WTC11 (cell line): ENCODE results near the gene LMOD1. TPM values are rescaled to one million over a fixed set of nuclear protein-coding genes. Genes with fewer than 3 reads are reported as not detected.

Source experiments
- ATAC-seq: fragments of 200-7000 bp; cut with Tn5 transposase; 2 replicates; pipeline ENCODE4 v1.10.0; 2021; ENCODE audit warnings: mild to moderate bottlenecking, moderate library complexity
- CTCF ChIA-PET: fragments of 300-600 bp; sonication (Branson Sonifier 250); formaldehyde crosslinking; loops from one replicate; lab custom pipeline; 2021; ENCODE audit warnings: antibody characterized with exemption; lab: Charles Lee
- POLR2A ChIA-PET: fragments of 350-600 bp; sonication (Branson Sonifier 250); formaldehyde crosslinking; loops from one replicate; lab custom pipeline; 2021; ENCODE audit warnings: antibody characterized with exemption; lab: Charles Lee
- DNase-seq: peaks from one replicate; pipeline ENCODE4 v3.0.0; 2021; ENCODE audit warnings: low spot score
- H3K27ac Mint-ChIP-seq: 2 replicates; pipeline ENCODE4 v1.8.0; 2021; ENCODE audit warnings: mixed read lengths
- H3K27me3 Mint-ChIP-seq: 2 replicates; pipeline ENCODE4 v1.8.0; 2021; ENCODE audit warnings: low read depth, mild to moderate bottlenecking, moderate library complexity, mixed read lengths
- H3K36me3 Mint-ChIP-seq: 2 replicates; pipeline ENCODE4 v1.8.0; 2021; ENCODE audit warnings: mixed read lengths
- H3K4me1 Mint-ChIP-seq: 2 replicates; pipeline ENCODE4 v1.8.0; 2022; ENCODE audit warnings: mixed read lengths
- H3K4me3 Mint-ChIP-seq: 2 replicates; pipeline ENCODE4 v1.8.0; 2021; ENCODE audit warnings: mild to moderate bottlenecking, moderate library complexity, mixed read lengths
- H3K9me3 Mint-ChIP-seq: 2 replicates; pipeline ENCODE4 v1.8.0; 2021; ENCODE audit warnings: mixed read lengths
- ATF2 ChIP-seq: sonication (generic); formaldehyde crosslinking; IDR thresholded peaks from 2 replicates; pipeline ENCODE4 v1.8.1; 2022; ENCODE audit warnings: low read depth, missing genetic modification reagents, borderline replicate concordance
- ESRRA ChIP-seq: sonication (generic); formaldehyde crosslinking; IDR thresholded peaks from 2 replicates; pipeline ENCODE4 v1.8.1; 2022; ENCODE audit warnings: mild to moderate bottlenecking, missing genetic modification reagents, borderline replicate concordance
- ETV6 ChIP-seq: sonication (generic); formaldehyde crosslinking; IDR thresholded peaks from 2 replicates; pipeline ENCODE4 v1.8.1; 2022; ENCODE audit warnings: mild to moderate bottlenecking, missing genetic modification reagents
- FOXJ3 ChIP-seq: sonication (generic); formaldehyde crosslinking; IDR thresholded peaks from 2 replicates; pipeline ENCODE4 v1.9.0; 2021; ENCODE audit warnings: missing genetic modification reagents, mild to moderate bottlenecking, borderline replicate concordance
- FOXK1 ChIP-seq: sonication (generic); formaldehyde crosslinking; IDR thresholded peaks from 2 replicates; pipeline ENCODE4 v1.8.0; 2022; ENCODE audit warnings: mild to moderate bottlenecking, moderate library complexity, missing genetic modification reagents
- JUN ChIP-seq: sonication (generic); formaldehyde crosslinking; IDR thresholded peaks from 2 replicates; pipeline ENCODE4 v1.8.0; 2023; ENCODE audit warnings: mild to moderate bottlenecking, missing genetic modification reagents
- NFATC4 ChIP-seq: fragments of 250-450 bp; sonication (Bioruptor Pico); IDR thresholded peaks from 2 replicates; pipeline ENCODE4 v1.9.0; 2021; ENCODE audit warnings: mild to moderate bottlenecking
- NFE2L1 ChIP-seq: sonication (generic); formaldehyde crosslinking; IDR thresholded peaks from 2 replicates; pipeline ENCODE4 v1.8.1; 2023; ENCODE audit warnings: missing genetic modification reagents
- PRDM15 ChIP-seq: sonication (generic); formaldehyde crosslinking; IDR thresholded peaks from 2 replicates; pipeline ENCODE4 v1.8.0; 2022; ENCODE audit warnings: missing genetic modification reagents
- PRRX2 ChIP-seq: fragments of 250-450 bp; sonication (Bioruptor Pico); IDR thresholded peaks from 2 replicates; pipeline ENCODE4 v1.8.0; 2021; ENCODE audit warnings: mild to moderate bottlenecking
- RELA ChIP-seq: sonication (generic); formaldehyde crosslinking; IDR thresholded peaks from 2 replicates; pipeline ENCODE4 v1.8.1; 2022; ENCODE audit warnings: missing genetic modification reagents, mild to moderate bottlenecking, borderline replicate concordance
- RORB ChIP-seq: fragments of 250-450 bp; sonication (Bioruptor Pico); IDR thresholded peaks from 2 replicates; pipeline ENCODE4 v1.9.0; 2021; ENCODE audit warnings: mild to moderate bottlenecking
- SMAD3 ChIP-seq: sonication (generic); formaldehyde crosslinking; IDR thresholded peaks from 2 replicates; pipeline ENCODE4 v1.8.0; 2022; ENCODE audit warnings: missing genetic modification reagents, mild to moderate bottlenecking, borderline replicate concordance
- SMAD4 ChIP-seq: sonication (generic); formaldehyde crosslinking; IDR thresholded peaks from 2 replicates; pipeline ENCODE4 v1.8.0; 2022; ENCODE audit warnings: mild to moderate bottlenecking, missing genetic modification reagents
- SOX15 ChIP-seq: fragments of 250-450 bp; sonication (Bioruptor Pico); IDR thresholded peaks from 2 replicates; pipeline ENCODE4 v1.9.0; 2021; ENCODE audit warnings: mild to moderate bottlenecking
- TEAD1 ChIP-seq: sonication (generic); formaldehyde crosslinking; IDR thresholded peaks from 2 replicates; pipeline ENCODE4 v1.8.0; 2022; ENCODE audit warnings: mild to moderate bottlenecking, missing genetic modification reagents
- ZNF219 ChIP-seq: sonication (generic); formaldehyde crosslinking; IDR thresholded peaks from 2 replicates; pipeline ENCODE4 v1.8.0; 2023; ENCODE audit warnings: missing genetic modification reagents, mild to moderate bottlenecking, borderline replicate concordance
- ZNF281 ChIP-seq: sonication (generic); formaldehyde crosslinking; IDR thresholded peaks from 2 replicates; pipeline ENCODE4 v1.8.0; 2023; ENCODE audit warnings: mild to moderate bottlenecking, missing genetic modification reagents
- total RNA-seq: library from RNA; stranded (reverse); gene quantifications from 3 replicates; pipeline ENCODE4 v1.2.3, GENCODE V29; 2021
- TF ChIP-seq, protein P1 (sequence below): sonication (generic); formaldehyde crosslinking; IDR thresholded peaks from 2 replicates; pipeline ENCODE4 v1.8.0; 2022; ENCODE audit warnings: mild to moderate bottlenecking, missing genetic modification reagents
- TF ChIP-seq, protein P2 (sequence below): sonication (generic); formaldehyde crosslinking; IDR thresholded peaks from 2 replicates; pipeline ENCODE4 v1.8.1; 2023; ENCODE audit warnings: mild to moderate bottlenecking, missing genetic modification reagents, borderline replicate concordance

Gene LMOD1
- total RNA-seq, 1 experiment from 2014 or later: 1.5 TPM

- DNase-seq (no peak), ATAC-seq (0 out of 2 replicates have a peak, but pooled peaks have one; percentile 6)
- Mint-ChIP-seq H3K9me3 (no peaks in the 10 kb centered on the region), H3K36me3 (no peaks in the 10 kb centered on the region), H3K4me1 (peaks cover 32% of the 10 kb centered on the region), H3K27me3 (peaks cover 34% of the 10 kb centered on the region)
- POLR2A ChIA-PET: no interaction called here
- TF ChIP-seq, protein P1, sequence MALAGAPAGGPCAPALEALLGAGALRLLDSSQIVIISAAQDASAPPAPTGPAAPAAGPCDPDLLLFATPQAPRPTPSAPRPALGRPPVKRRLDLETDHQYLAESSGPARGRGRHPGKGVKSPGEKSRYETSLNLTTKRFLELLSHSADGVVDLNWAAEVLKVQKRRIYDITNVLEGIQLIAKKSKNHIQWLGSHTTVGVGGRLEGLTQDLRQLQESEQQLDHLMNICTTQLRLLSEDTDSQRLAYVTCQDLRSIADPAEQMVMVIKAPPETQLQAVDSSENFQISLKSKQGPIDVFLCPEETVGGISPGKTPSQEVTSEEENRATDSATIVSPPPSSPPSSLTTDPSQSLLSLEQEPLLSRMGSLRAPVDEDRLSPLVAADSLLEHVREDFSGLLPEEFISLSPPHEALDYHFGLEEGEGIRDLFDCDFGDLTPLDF (CRISPR knock-in tag): no peak
- no peak for TF ChIP-seq SMAD3
- no peak for TF ChIP-seq ZNF219 (CRISPR knock-in tag)
- no peak for TF ChIP-seq ESRRA (CRISPR knock-in tag)
- TF ChIP-seq SOX15: no peak
- TF ChIP-seq NFATC4 (CRISPR knock-in tag): no peak
- TF ChIP-seq TEAD1 (CRISPR knock-in tag): no peak
- no peak for TF ChIP-seq ZNF281 (CRISPR knock-in tag)
- TF ChIP-seq FOXJ3: no peak
- TF ChIP-seq RORB: no peak
- TF ChIP-seq PRRX2 (CRISPR knock-in tag): no peak
- no peak for TF ChIP-seq NFE2L1 (CRISPR knock-in tag)
- no peak for TF ChIP-seq ATF2 (CRISPR knock-in tag)
- TF ChIP-seq, protein P2, sequence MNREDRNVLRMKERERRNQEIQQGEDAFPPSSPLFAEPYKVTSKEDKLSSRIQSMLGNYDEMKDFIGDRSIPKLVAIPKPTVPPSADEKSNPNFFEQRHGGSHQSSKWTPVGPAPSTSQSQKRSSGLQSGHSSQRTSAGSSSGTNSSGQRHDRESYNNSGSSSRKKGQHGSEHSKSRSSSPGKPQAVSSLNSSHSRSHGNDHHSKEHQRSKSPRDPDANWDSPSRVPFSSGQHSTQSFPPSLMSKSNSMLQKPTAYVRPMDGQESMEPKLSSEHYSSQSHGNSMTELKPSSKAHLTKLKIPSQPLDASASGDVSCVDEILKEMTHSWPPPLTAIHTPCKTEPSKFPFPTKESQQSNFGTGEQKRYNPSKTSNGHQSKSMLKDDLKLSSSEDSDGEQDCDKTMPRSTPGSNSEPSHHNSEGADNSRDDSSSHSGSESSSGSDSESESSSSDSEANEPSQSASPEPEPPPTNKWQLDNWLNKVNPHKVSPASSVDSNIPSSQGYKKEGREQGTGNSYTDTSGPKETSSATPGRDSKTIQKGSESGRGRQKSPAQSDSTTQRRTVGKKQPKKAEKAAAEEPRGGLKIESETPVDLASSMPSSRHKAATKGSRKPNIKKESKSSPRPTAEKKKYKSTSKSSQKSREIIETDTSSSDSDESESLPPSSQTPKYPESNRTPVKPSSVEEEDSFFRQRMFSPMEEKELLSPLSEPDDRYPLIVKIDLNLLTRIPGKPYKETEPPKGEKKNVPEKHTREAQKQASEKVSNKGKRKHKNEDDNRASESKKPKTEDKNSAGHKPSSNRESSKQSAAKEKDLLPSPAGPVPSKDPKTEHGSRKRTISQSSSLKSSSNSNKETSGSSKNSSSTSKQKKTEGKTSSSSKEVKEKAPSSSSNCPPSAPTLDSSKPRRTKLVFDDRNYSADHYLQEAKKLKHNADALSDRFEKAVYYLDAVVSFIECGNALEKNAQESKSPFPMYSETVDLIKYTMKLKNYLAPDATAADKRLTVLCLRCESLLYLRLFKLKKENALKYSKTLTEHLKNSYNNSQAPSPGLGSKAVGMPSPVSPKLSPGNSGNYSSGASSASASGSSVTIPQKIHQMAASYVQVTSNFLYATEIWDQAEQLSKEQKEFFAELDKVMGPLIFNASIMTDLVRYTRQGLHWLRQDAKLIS (CRISPR knock-in tag): no peak
- no peak for TF ChIP-seq FOXK1 (CRISPR knock-in tag)
- TF ChIP-seq SMAD4 (CRISPR knock-in tag): no peak
- no peak for TF ChIP-seq ETV6
- TF ChIP-seq JUN (CRISPR knock-in tag): no peak
- TF ChIP-seq PRDM15 (CRISPR knock-in tag): no peak
- no peak for TF ChIP-seq RELA (CRISPR knock-in tag)
- TF ChIP-seq, all 79 proteins: peak for 0
- CTCF ChIA-PET: interaction anchor here (1.1 to 2.3 kb wide), 3 partner anchors 8 to 373 kb away, joined by 3 to 24 read pairs (median 5); no protein-coding TSS in a partner anchor
- H3K27ac Mint-ChIP-seq: no peak overlapping the region
- no peak overlapping the region for H3K4me3 Mint-ChIP-seq
Observed at GRCh38 chr1:201885531-201886075, 60.7 kb downstream of the LMOD1 start.
